Memory B cell (primary cell): Measurements from ENCODE around the gene SBF2.
A peak's percentile ranks its signal among the peaks of the same experiment; 100 is the strongest.
"Not testable (repeated sequence)": the region's sequence is repeated elsewhere in the genome, so short reads cannot be mapped to it uniquely, and the experiment has no call there.

ENCODE experiments used
- ATAC-seq: fragments of 150-1000 bp; cut with Tn5 transposase; 2 replicates; pipeline ENCODE4 v1.10.0; 2021; ENCODE audit warnings: low read depth, mild to moderate bottlenecking, moderate library complexity
- DNase-seq, 2 donors: peaks; one replicate each; pipeline ENCODE4 v3.0.0; 2022; ENCODE audit warnings: low spot score in 2 of 2
- H3K27ac Mint-ChIP-seq: one replicate; pipeline ENCODE4 v1.8.0; 2022; ENCODE audit warnings: mild to moderate bottlenecking, moderate library complexity, mixed read lengths
- H3K27me3 Mint-ChIP-seq: one replicate; pipeline ENCODE4 v1.8.0; 2022; ENCODE audit warnings: mixed read lengths
- H3K36me3 Mint-ChIP-seq: one replicate; pipeline ENCODE4 v1.8.0; 2022; ENCODE audit warnings: mild to moderate bottlenecking, mixed read lengths
- H3K4me1 Mint-ChIP-seq: one replicate; pipeline ENCODE4 v1.8.0; 2022; ENCODE audit warnings: mixed read lengths
- H3K4me3 Mint-ChIP-seq: one replicate; pipeline ENCODE4 v1.8.0; 2022; ENCODE audit warnings: mild to moderate bottlenecking, moderate library complexity, mixed read lengths
- H3K9me3 Mint-ChIP-seq: one replicate; pipeline ENCODE4 v1.8.0; 2022; ENCODE audit warnings: mixed read lengths

SBF2 gene

GRCh38 chr11:9956483-9956882, 337.5 kb downstream of the SBF2 start:
- Mint-ChIP-seq H3K27me3 (no peaks in the 10 kb centered on the region), H3K4me3 (no peak overlapping the region), H3K27ac (no peak overlapping the region), H3K9me3 (no peaks in the 10 kb centered on the region), H3K4me1 (no peaks in the 10 kb centered on the region), H3K36me3 (peaks cover 19% of the 10 kb centered on the region)
- no peak for DNase-seq
- no peak for ATAC-seq

GRCh38 chr11:9955391-9955790, 338.6 kb downstream of the SBF2 start:
- no peak overlapping the region for H3K4me3 Mint-ChIP-seq
- no peaks in the 10 kb centered on the region for H3K9me3 Mint-ChIP-seq
- H3K27ac Mint-ChIP-seq, result no peak overlapping the region
- DNase-seq, result no peak
- no peaks in the 10 kb centered on the region for H3K27me3 Mint-ChIP-seq
- ATAC-seq, result no peak
- H3K4me1 Mint-ChIP-seq, result peaks cover 5% of the 10 kb centered on the region
- H3K36me3 Mint-ChIP-seq, result peaks cover 19% of the 10 kb centered on the region

- H3K27ac Mint-ChIP-seq, result no peak overlapping the region
- H3K27me3 Mint-ChIP-seq, result no peaks in the 10 kb centered on the region
- ATAC-seq (no peak), DNase-seq (no peak)
- H3K4me3 Mint-ChIP-seq, result no peak overlapping the region
- no peaks in the 10 kb centered on the region for H3K9me3 Mint-ChIP-seq
- H3K4me1 Mint-ChIP-seq, result peaks cover 5% of the 10 kb centered on the region
- H3K36me3 Mint-ChIP-seq, result peaks cover 13% of the 10 kb centered on the region
Measured at GRCh38 chr11:9953994-9954626, 339.9 kb downstream of the SBF2 start.

DNA sequence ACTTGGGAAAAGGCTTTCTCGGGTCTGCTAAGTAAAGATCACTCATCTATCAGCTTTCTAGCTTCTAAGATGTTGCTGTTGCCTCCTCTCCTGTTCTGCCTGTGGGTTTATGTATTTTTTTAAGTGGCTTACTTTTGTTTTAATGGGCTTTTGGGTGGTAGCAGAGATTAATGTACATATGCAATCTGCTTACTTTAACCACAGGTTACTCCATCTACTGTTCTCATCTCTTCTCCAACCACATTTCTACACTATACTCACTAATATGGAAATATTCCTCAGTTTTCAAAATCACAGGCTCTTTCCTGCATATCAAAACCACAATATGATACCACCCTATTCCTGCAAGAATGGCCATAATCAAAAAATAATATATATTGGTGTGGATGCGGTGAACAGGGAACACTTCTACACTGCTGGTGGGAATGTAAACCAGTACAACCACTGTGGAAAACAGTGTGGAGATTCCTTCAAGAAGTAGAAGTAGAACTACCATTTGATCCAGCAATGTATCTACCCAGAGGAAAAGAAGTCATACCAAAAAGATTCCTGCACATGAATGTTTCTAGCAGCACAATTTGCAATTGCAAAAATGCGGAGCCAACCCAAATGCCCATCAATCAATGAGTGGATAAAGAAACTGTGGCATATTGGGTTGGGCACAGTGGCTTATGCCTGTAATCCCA, 341.4 kb downstream of the SBF2 start:
- Mint-ChIP-seq H3K36me3 (peaks cover 4% of the 10 kb centered on the region), H3K4me1 (peaks cover 5% of the 10 kb centered on the region), H3K4me3 (no peak overlapping the region), H3K27ac (no peak overlapping the region), H3K9me3 (no peaks in the 10 kb centered on the region), H3K27me3 (no peaks in the 10 kb centered on the region)
- ATAC-seq (no peak), DNase-seq (no peak)

- H3K36me3 Mint-ChIP-seq, result peaks cover 2% of the 10 kb centered on the region
- H3K27ac Mint-ChIP-seq, result peak overlapping the region; percentile 8
- peaks cover 9% of the 10 kb centered on the region for H3K4me1 Mint-ChIP-seq
- no peak for ATAC-seq
- no peak overlapping the region for H3K4me3 Mint-ChIP-seq
- DNase-seq, result no peak
- H3K27me3 Mint-ChIP-seq, result no peaks in the 10 kb centered on the region
- no peaks in the 10 kb centered on the region for H3K9me3 Mint-ChIP-seq
Measured at GRCh38 chr11:9951807-9952206, 342.2 kb downstream of the SBF2 start.

- peak overlapping the region; percentile 16 for H3K27ac Mint-ChIP-seq
- ATAC-seq (no peak), DNase-seq (no peak)
- H3K4me1 Mint-ChIP-seq, result peaks cover 9% of the 10 kb centered on the region
- no peaks in the 10 kb centered on the region for H3K27me3 Mint-ChIP-seq
- no peak overlapping the region for H3K4me3 Mint-ChIP-seq
- H3K36me3 Mint-ChIP-seq, result peaks cover 2% of the 10 kb centered on the region
- no peaks in the 10 kb centered on the region for H3K9me3 Mint-ChIP-seq
Measured at GRCh38 chr11:9950462-9950861, 343.6 kb downstream of the SBF2 start.

- no peak overlapping the region for H3K27ac Mint-ChIP-seq
- no peak overlapping the region for H3K4me3 Mint-ChIP-seq
- ATAC-seq, result peak; percentile 91
Measured at GRCh38 chr11:9947231-9947864, 346.7 kb downstream of the SBF2 start.

GRCh38 chr11:9945680-9946079, 348.3 kb downstream of the SBF2 start:
- not testable (repeated sequence) for H3K27me3 Mint-ChIP-seq, H3K4me3 Mint-ChIP-seq, H3K27ac Mint-ChIP-seq, H3K9me3 Mint-ChIP-seq, H3K36me3 Mint-ChIP-seq, ATAC-seq, H3K4me1 Mint-ChIP-seq, DNase-seq

More at GRCh38 chr11:9947231-9947864, 346.7 kb downstream of the SBF2 start:
- no peaks in the 10 kb centered on the region for H3K27me3 Mint-ChIP-seq
- H3K9me3 Mint-ChIP-seq, result peaks cover 1% of the 10 kb centered on the region
- H3K36me3 Mint-ChIP-seq, result peaks cover 6% of the 10 kb centered on the region
- DNase-seq, result no peak
- H3K4me1 Mint-ChIP-seq, result peaks cover 9% of the 10 kb centered on the region

- peaks cover 1% of the 10 kb centered on the region for H3K9me3 Mint-ChIP-seq
- H3K27me3 Mint-ChIP-seq, result no peaks in the 10 kb centered on the region
- peaks cover 4% of the 10 kb centered on the region for H3K4me1 Mint-ChIP-seq
- DNase-seq (no peak), ATAC-seq (no peak)
- H3K4me3 Mint-ChIP-seq, result no peak overlapping the region
- H3K27ac Mint-ChIP-seq, result no peak overlapping the region
- peaks cover 6% of the 10 kb centered on the region for H3K36me3 Mint-ChIP-seq
Measured at GRCh38 chr11:9943386-9944110, 350.5 kb downstream of the SBF2 start.

DNA sequence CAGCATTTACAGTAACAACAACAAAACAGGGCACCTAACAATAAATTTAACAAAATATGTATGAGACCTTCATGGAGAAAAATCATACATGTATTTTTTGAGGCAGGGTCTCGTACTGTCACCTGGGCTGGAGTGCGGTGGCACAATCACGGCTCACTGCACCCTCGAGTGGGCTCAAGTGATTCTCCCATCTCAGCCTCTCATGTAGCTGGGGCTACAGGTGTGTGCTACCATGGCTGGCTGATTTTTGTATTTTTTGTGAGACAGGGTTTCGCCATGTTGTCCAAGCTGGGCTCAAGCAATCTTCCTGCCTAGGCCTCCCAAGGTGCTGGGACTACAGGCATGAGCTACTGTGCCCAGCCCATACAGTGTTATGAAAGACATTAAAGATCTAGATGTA, 352.0 kb downstream of the SBF2 start:
- no peaks in the 10 kb centered on the region for H3K27me3 Mint-ChIP-seq
- DNase-seq (no peak), ATAC-seq (no peak)

DNA sequence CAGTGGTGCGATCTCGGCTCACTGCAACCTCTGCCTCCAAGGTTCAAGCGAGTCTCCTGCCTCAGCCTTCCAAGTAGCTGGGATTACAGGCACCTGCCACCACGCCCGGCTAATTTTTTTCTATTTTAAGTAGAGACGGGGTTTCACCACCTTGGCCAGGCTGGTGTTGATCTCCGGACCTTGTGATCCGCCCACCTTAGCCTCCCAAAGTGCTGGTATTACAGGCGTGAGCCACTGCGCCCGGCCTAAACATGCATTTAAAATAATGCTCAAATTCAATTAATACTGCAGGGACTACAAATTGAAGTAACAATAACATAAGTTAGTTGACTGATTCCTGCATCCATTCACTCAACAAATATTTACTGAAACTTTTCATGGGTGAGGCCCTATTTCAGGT, 354.9 kb downstream of the SBF2 start:
- DNase-seq, H3K36me3 Mint-ChIP-seq, H3K4me1 Mint-ChIP-seq, H3K9me3 Mint-ChIP-seq, H3K27ac Mint-ChIP-seq, H3K4me3 Mint-ChIP-seq, ATAC-seq, H3K27me3 Mint-ChIP-seq: not testable (repeated sequence)

More for the DNA sequence above, 352.0 kb downstream of the SBF2 start:
- H3K27ac Mint-ChIP-seq, result no peak overlapping the region
- H3K4me3 Mint-ChIP-seq, result no peak overlapping the region
- H3K36me3 Mint-ChIP-seq, result peaks cover 6% of the 10 kb centered on the region
- no peaks in the 10 kb centered on the region for H3K4me1 Mint-ChIP-seq
- peaks cover 1% of the 10 kb centered on the region for H3K9me3 Mint-ChIP-seq

DNA sequence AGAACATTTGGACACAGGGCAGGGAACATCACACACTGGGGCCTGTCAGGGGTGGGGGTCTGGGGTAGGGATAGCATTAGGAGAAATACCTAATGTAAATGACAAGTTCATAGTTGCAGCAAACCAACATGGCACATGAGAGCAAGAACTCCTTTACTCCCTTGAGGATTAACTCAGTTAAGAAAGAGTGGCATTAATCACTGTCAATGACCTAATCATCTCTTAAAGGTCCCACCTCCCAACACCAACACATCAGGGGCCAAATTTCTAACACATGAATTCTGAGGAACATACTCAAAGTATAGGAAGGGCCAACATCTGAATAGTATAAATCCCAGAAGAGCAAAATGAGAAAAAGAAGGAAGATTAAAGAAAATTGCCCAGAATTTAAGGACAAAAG, 357.3 kb downstream of the SBF2 start:
- no peaks in the 10 kb centered on the region for H3K27me3 Mint-ChIP-seq
- peaks cover 8% of the 10 kb centered on the region for H3K36me3 Mint-ChIP-seq
- peaks cover 9% of the 10 kb centered on the region for H3K4me1 Mint-ChIP-seq
- no peak overlapping the region for H3K27ac Mint-ChIP-seq
- H3K4me3 Mint-ChIP-seq, result no peak overlapping the region
- no peak for ATAC-seq
- no peak for DNase-seq
- H3K9me3 Mint-ChIP-seq, result peaks cover 4% of the 10 kb centered on the region

DNA sequence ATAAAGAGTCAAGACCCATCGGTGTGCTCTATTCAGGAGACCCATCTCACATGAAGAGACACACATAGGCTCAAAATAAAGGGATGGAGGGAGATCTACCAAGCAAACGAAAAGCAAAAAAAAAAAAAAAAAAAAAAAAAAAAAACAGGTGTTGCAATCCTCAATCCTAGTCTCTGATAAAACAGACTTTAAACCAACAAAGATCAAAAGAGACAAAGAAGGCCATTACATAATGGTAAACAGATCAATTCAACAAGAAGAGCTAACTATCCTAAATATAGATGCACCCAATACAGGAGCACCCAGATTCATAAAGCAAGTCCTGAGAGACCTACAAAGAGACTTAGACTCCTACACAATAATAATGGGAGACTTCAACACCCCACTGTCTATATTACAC, 361.2 kb downstream of the SBF2 start:
- not testable (repeated sequence) for DNase-seq, H3K9me3 Mint-ChIP-seq, ATAC-seq, H3K27me3 Mint-ChIP-seq, H3K4me1 Mint-ChIP-seq, H3K27ac Mint-ChIP-seq, H3K4me3 Mint-ChIP-seq
- H3K36me3 Mint-ChIP-seq, result peaks cover 16% of the 10 kb centered on the region
